Esophagus (tissue), 2 donors: ENCODE data around the gene SMARCD3. TPM values are rescaled to one million over a fixed set of nuclear protein-coding genes. Genes with fewer than 3 reads are reported as not detected.

ENCODE experiments used
- H3K27ac ChIP-seq, 2 donors: one replicate each; pipeline ENCODE4 v1.5.1; 2013; ENCODE audit warnings: low read depth in 2 of 2, mild to moderate bottlenecking in 2 of 2, inconsistent platforms in 1 of 2, low read length in 1 of 2, moderate library complexity in 1 of 2
- H3K27me3 ChIP-seq, 2 donors: one replicate each; pipeline ENCODE4 v1.6.1; 2013; ENCODE audit warnings: low read length in 2 of 2, control low read depth in 1 of 2, mild to moderate bottlenecking in 1 of 2; ENCODE audit not compliant: insufficient read depth in 2 of 2, control insufficient read depth in 1 of 2
- H3K36me3 ChIP-seq, 2 donors: one replicate each; pipeline ENCODE4 v1.6.1; 2013; ENCODE audit warnings: low read length in 1 of 2; ENCODE audit not compliant: control insufficient read depth in 2 of 2, insufficient read depth in 2 of 2
- H3K4me1 ChIP-seq, 2 donors: one replicate each; pipeline ENCODE4 v1.6.1; 2013; ENCODE audit warnings: low read length in 1 of 2; ENCODE audit not compliant: control insufficient read depth in 2 of 2, insufficient read depth in 2 of 2
- H3K4me3 ChIP-seq, 2 donors: one replicate each; pipeline ENCODE4 v1.5.1; 2013; ENCODE audit warnings: low read length in 2 of 2, mild to moderate bottlenecking in 2 of 2, low read depth in 1 of 2, moderate library complexity in 1 of 2
- H3K9me3 ChIP-seq, 2 donors: one replicate each; pipeline ENCODE4 v1.6.1; 2013; ENCODE audit warnings: mild to moderate bottlenecking in 2 of 2, low read depth in 1 of 2, low read length in 1 of 2, moderate library complexity in 1 of 2; ENCODE audit not compliant: control insufficient read depth in 2 of 2, insufficient read depth in 1 of 2
- WGBS, 2 donors: extraction: QIAGEN DNeasy Blood & Tissue Kit; methylation state at CpG; one replicate each; pipeline ENCODE4 v1.1.7; 2013; 5-methylcytosine and 5-hydroxymethylcytosine counted together
- polyA plus RNA-seq, 2 donors: library from polyadenylated mRNA; stranded (reverse); fragments of 200-250 nt; gene quantifications; one replicate each; pipeline ENCODE4 v1.2.3, GENCODE V29; 2013
- donor health status: healthy with polysubstance abuse.
- donor health status: Bipolar disorder and iron deficiency.

Gene SMARCD3
- polyA plus RNA-seq, 2 donors: 7.5 to 8.3 TPM

- WGBS, 2 donors: 52 to 70% methylated on average over 9 of the region's 9 CpGs
Measured at GRCh38 chr7:151273651-151274390, 25.3 kb upstream of the SMARCD3 start.

GRCh38 chr7:151272877-151273276, 24.4 kb upstream of the SMARCD3 start:
- Histone ChIP-seq H3K4me1 (peaks cover 3 to 20% of the 10 kb centered on the region in 2 donors), H3K36me3 (no peaks in the 10 kb centered on the region), H3K9me3 (no peaks in the 10 kb centered on the region), H3K4me3 (no peak overlapping the region), H3K27me3 (no peaks in the 10 kb centered on the region), H3K27ac (no peak overlapping the region)
- WGBS, 2 donors: 81% methylated on average over 7 of the region's 7 CpGs

More at GRCh38 chr7:151273651-151274390, 25.3 kb upstream of the SMARCD3 start:
- H3K27ac ChIP-seq: no peak overlapping the region
- no peak overlapping the region for H3K4me3 ChIP-seq
- no peaks in the 10 kb centered on the region for H3K9me3 ChIP-seq
- H3K4me1 ChIP-seq: peaks cover 3 to 20% of the 10 kb centered on the region in 2 donors
- H3K27me3 ChIP-seq: no peaks in the 10 kb centered on the region
- no peaks in the 10 kb centered on the region for H3K36me3 ChIP-seq

GRCh38 chr7:151272405-151272804, 23.9 kb upstream of the SMARCD3 start:
- H3K4me1 ChIP-seq: peaks cover 3 to 17% of the 10 kb centered on the region in 2 donors
- H3K4me3 ChIP-seq: no peak overlapping the region
- no peaks in the 10 kb centered on the region for H3K27me3 ChIP-seq
- no peak overlapping the region for H3K27ac ChIP-seq
- H3K36me3 ChIP-seq: no peaks in the 10 kb centered on the region
- WGBS, 2 donors: 55 to 69% methylated on average over 10 of the region's 10 CpGs
- H3K9me3 ChIP-seq: no peaks in the 10 kb centered on the region

GRCh38 chr7:151271699-151272355, 23.3 kb upstream of the SMARCD3 start:
- Histone ChIP-seq H3K36me3 (no peaks in the 10 kb centered on the region), H3K27me3 (no peaks in the 10 kb centered on the region), H3K9me3 (no peaks in the 10 kb centered on the region), H3K27ac (no peak overlapping the region), H3K4me3 (no peak overlapping the region), H3K4me1 (peaks cover 3 to 14% of the 10 kb centered on the region in 2 donors)
- WGBS, 2 donors: 47 to 51% methylated on average over 7 of the region's 7 CpGs

GRCh38 chr7:151269511-151269910, 21.0 kb upstream of the SMARCD3 start:
- WGBS, 2 donors: 88 to 93% methylated on average over 10 of the region's 10 CpGs
- H3K9me3 ChIP-seq: no peaks in the 10 kb centered on the region
- no peak overlapping the region for H3K4me3 ChIP-seq
- H3K27me3 ChIP-seq: no peaks in the 10 kb centered on the region
- peaks cover 0 to 5% of the 10 kb centered on the region in 2 donors for H3K4me1 ChIP-seq
- no peaks in the 10 kb centered on the region for H3K36me3 ChIP-seq
- H3K27ac ChIP-seq: no peak overlapping the region

- WGBS, 2 donors: 78 to 93% methylated on average over 9 of the region's 9 CpGs
- H3K4me3 ChIP-seq: no peak overlapping the region
- no peaks in the 10 kb centered on the region for H3K27me3 ChIP-seq
- no peaks in the 10 kb centered on the region for H3K4me1 ChIP-seq
- no peak overlapping the region for H3K27ac ChIP-seq
- no peaks in the 10 kb centered on the region for H3K36me3 ChIP-seq
- H3K9me3 ChIP-seq: no peaks in the 10 kb centered on the region
Measured at GRCh38 chr7:151265351-151265931, 16.9 kb upstream of the SMARCD3 start.

GRCh38 chr7:151264615-151265014, 16.1 kb upstream of the SMARCD3 start:
- Histone ChIP-seq H3K27ac (no peak overlapping the region), H3K27me3 (no peaks in the 10 kb centered on the region), H3K4me1 (no peaks in the 10 kb centered on the region), H3K4me3 (no peak overlapping the region), H3K9me3 (no peaks in the 10 kb centered on the region), H3K36me3 (no peaks in the 10 kb centered on the region)
- 80 to 87% methylated on average over 5 of the region's 5 CpGs for WGBS, 2 donors

GRCh38 chr7:151261529-151261928, 13.0 kb upstream of the SMARCD3 start:
- Histone ChIP-seq H3K36me3 (no peaks in the 10 kb centered on the region), H3K27me3 (no peaks in the 10 kb centered on the region)

GRCh38 chr7:151260883-151261282, 12.4 kb upstream of the SMARCD3 start:
- no peaks in the 10 kb centered on the region for H3K27me3 ChIP-seq
- H3K4me3 ChIP-seq: no peak overlapping the region
- 83 to 87% methylated on average over 8 of the region's 8 CpGs for WGBS, 2 donors
- H3K9me3 ChIP-seq: no peaks in the 10 kb centered on the region
- no peaks in the 10 kb centered on the region for H3K4me1 ChIP-seq
- H3K27ac ChIP-seq: no peak overlapping the region
- H3K36me3 ChIP-seq: no peaks in the 10 kb centered on the region

More at GRCh38 chr7:151261529-151261928, 13.0 kb upstream of the SMARCD3 start:
- WGBS, 2 donors: 45% methylated on average over 10 of the region's 10 CpGs
- no peaks in the 10 kb centered on the region for H3K9me3 ChIP-seq
- no peaks in the 10 kb centered on the region for H3K4me1 ChIP-seq
- no peak overlapping the region for H3K27ac ChIP-seq
- no peak overlapping the region for H3K4me3 ChIP-seq
